Islet of Langerhans (tissue), 1 donor: ENCODE data around the gene MMP3.
"Not testable (repeated sequence)": the region's sequence is repeated elsewhere in the genome, so short reads cannot be mapped to it uniquely, and the experiment has no call there.

ENCODE experiments used
- FAIRE-seq: peaks from one replicate; lab custom pipeline; 2011; peaks lifted over from hg19 to GRCh38; lab: Jason Lieb, UNC

The MMP3 gene

GRCh38 chr11:102843489-102843888, at the start of gene MMP3:
Gene MMP3, minus strand, starts transcription at chr11:102843609. Its CDS starts 63 bp downstream, at chr11:102843546.
- FAIRE-seq = no peak

GRCh38 chr11:102891736-102892135, 48.3 kb upstream of the MMP3 start:
- no peak for FAIRE-seq

- FAIRE-seq = no peak
Measured at GRCh38 chr11:102886999-102887398, 43.6 kb upstream of the MMP3 start.

- FAIRE-seq = no peak
Measured at GRCh38 chr11:102883141-102883540, 39.7 kb upstream of the MMP3 start.

GRCh38 chr11:102882389-102883024, 39.1 kb upstream of the MMP3 start:
- FAIRE-seq = no peak

- no peak for FAIRE-seq
Measured at GRCh38 chr11:102879801-102880200, 36.4 kb upstream of the MMP3 start.

- no peak for FAIRE-seq
Measured at GRCh38 chr11:102878595-102878994, 35.2 kb upstream of the MMP3 start.

- FAIRE-seq = no peak
Measured at GRCh38 chr11:102874852-102875251, 31.4 kb upstream of the MMP3 start, which contains the start of gene MMP12. Gene MMP12, minus strand, starts transcription at chr11:102874982. Its CDS starts 45 bp downstream, at chr11:102874937.

GRCh38 chr11:102869354-102869964, 26.1 kb upstream of the MMP3 start:
- FAIRE-seq = not testable (repeated sequence)

GRCh38 chr11:102868339-102868738, 24.9 kb upstream of the MMP3 start:
- no peak for FAIRE-seq

- no peak for FAIRE-seq
Measured at GRCh38 chr11:102864724-102865123, 21.3 kb upstream of the MMP3 start.

GRCh38 chr11:102853956-102854355, 10.5 kb upstream of the MMP3 start:
- FAIRE-seq = no peak

GRCh38 chr11:102853055-102853454, 9.6 kb upstream of the MMP3 start:
- FAIRE-seq = no peak

- no peak for FAIRE-seq
Measured at GRCh38 chr11:102850973-102851745, 7.8 kb upstream of the MMP3 start.

- no peak for FAIRE-seq
Measured at GRCh38 chr11:102849311-102849710, 5.9 kb upstream of the MMP3 start.

- FAIRE-seq = no peak
Measured at GRCh38 chr11:102846292-102846691, 2.9 kb upstream of the MMP3 start.

- FAIRE-seq = no peak
Measured at GRCh38 chr11:102842930-102843329, 479 bp downstream of the MMP3 start.

GRCh38 chr11:102840018-102840417, 3.4 kb downstream of the MMP3 start:
- FAIRE-seq = no peak

GRCh38 chr11:102837646-102838045, 5.8 kb downstream of the MMP3 start:
- FAIRE-seq = no peak

GRCh38 chr11:102837156-102837555, 6.3 kb downstream of the MMP3 start:
- no peak for FAIRE-seq

GRCh38 chr11:102836290-102836875, 7.0 kb downstream of the MMP3 start:
- FAIRE-seq = no peak

- FAIRE-seq = no peak
Measured at GRCh38 chr11:102833731-102834130, 9.7 kb downstream of the MMP3 start.

GRCh38 chr11:102832612-102833011, 10.8 kb downstream of the MMP3 start:
- no peak for FAIRE-seq
